GM18861 (cell line): Measurements from ENCODE around the gene SLC32A1.

Experiments used
- ATAC-seq: cut with Tn5 transposase; IDR thresholded peaks from one replicate; pipeline ENCODE4 v1.9.1; 2021; ENCODE audit not compliant: unreplicated experiment

Gene SLC32A1

GRCh38 chr20:38751360-38751976 lies 27.2 kb downstream of the SLC32A1 start:
- no peak for ATAC-seq

GRCh38 chr20:38752029-38752428 lies 27.7 kb downstream of the SLC32A1 start:
- no peak for ATAC-seq

GRCh38 chr20:38754924-38755323 lies 30.6 kb downstream of the SLC32A1 start:
- no peak for ATAC-seq

- no peak for ATAC-seq
These were observed 31.1 kb downstream of the SLC32A1 start for GRCh38 chr20:38755324-38755910.

GRCh38 chr20:38757145-38757775 lies 33.0 kb downstream of the SLC32A1 start:
- ATAC-seq, result no peak

- ATAC-seq, result no peak
These were observed 34.8 kb downstream of the SLC32A1 start for GRCh38 chr20:38759106-38759505.

GRCh38 chr20:38760978-38761377 lies 36.7 kb downstream of the SLC32A1 start:
- ATAC-seq, result no peak

GRCh38 chr20:38762174-38762573 lies 37.9 kb downstream of the SLC32A1 start:
- no peak for ATAC-seq

GRCh38 chr20:38763616-38764015 lies 39.3 kb downstream of the SLC32A1 start:
- no peak for ATAC-seq

- ATAC-seq, result no peak
These were observed 40.5 kb downstream of the SLC32A1 start for GRCh38 chr20:38764567-38765318.

- no peak for ATAC-seq
These were observed 41.8 kb downstream of the SLC32A1 start for GRCh38 chr20:38766071-38766470.

GRCh38 chr20:38769376-38770295 lies 45.4 kb downstream of the SLC32A1 start:
- ATAC-seq, result no peak

GRCh38 chr20:38770546-38770945 lies 46.3 kb downstream of the SLC32A1 start:
- no peak for ATAC-seq

- no peak for ATAC-seq
These were observed 46.7 kb downstream of the SLC32A1 start for GRCh38 chr20:38770970-38771369.

- ATAC-seq, result no peak
These were observed 47.3 kb downstream of the SLC32A1 start for GRCh38 chr20:38771621-38772020.

- ATAC-seq, result no peak
These were observed 49.9 kb downstream of the SLC32A1 start for GRCh38 chr20:38774167-38774566.

GRCh38 chr20:38776363-38776762 lies 52.1 kb downstream of the SLC32A1 start:
- ATAC-seq, result no peak
